K562 (cell line): ENCODE results near the gene NLRP6. TPM values are rescaled to one million over a fixed set of nuclear protein-coding genes. Genes with fewer than 3 reads are reported as not detected.

ENCODE experiments used
- ATAC-seq: fragments of 200-7000 bp; cut with Tn5 transposase; 3 replicates; pipeline ENCODE4 v1.9.1; 2020; ENCODE audit warnings: moderate library complexity
- BruUV-seq: library from RNA; stranded (reverse); fragments of 400-500 nt; replicated peaks from 2 replicates; lab custom pipeline; 2021; lab: Mats Ljungman, UMichigan
- CTCF ChIA-PET: fragments of 300-600 bp; formaldehyde crosslinking; extraction: SDS; loops from one replicate; lab custom pipeline; 2021; ENCODE audit warnings: low intra/inter-chr PET ratio; lab: Yijun Ruan, JAX
- POLR2A ChIA-PET: fragments of 300-600, 350-650 bp; sonication (Branson Sonifier 250); formaldehyde crosslinking; extraction: SDS; loops from one replicate; lab custom pipeline; 2021; ENCODE audit warnings: antibody characterized with exemption, inconsistent platforms; lab: Yijun Ruan, JAX
- DNase-seq, 4 experiments: peaks; one replicate each; pipeline versions ENCODE4 v3.0.0 to v3.0.0-alpha.2; 2011 to 2018; ENCODE audit warnings: low spot score in 3 of 4, mixed read lengths in 3 of 4; ENCODE audit errors: extremely low read depth in 1 of 4
- FAIRE-seq: peaks from 2 replicates; lab custom pipeline; 2011; peaks lifted over from hg19 to GRCh38; lab: Jason Lieb, UNC
- H2AFZ ChIP-seq: 2 replicates; pipeline ENCODE4 v1.6.0; 2011; ENCODE audit warnings: low read depth, low read length, control low read depth, inconsistent platforms
- H3K27ac ChIP-seq: fragments of 200-600 bp; 3 replicates; pipeline ENCODE4 v1.8.0; 2011; ENCODE audit warnings: low read depth, mild to moderate bottlenecking, control low read depth, inconsistent platforms, low read length, moderate library complexity, mixed read lengths; ENCODE audit errors: extremely low read depth
- H3K27me3 ChIP-seq, 2 experiments: fragments of 300-600 bp in 1 of 2; 2 replicates in 1 of 2; 3 replicates in 1 of 2; pipeline versions ENCODE4 v1.6.0 to v1.8.0; 2011; ENCODE audit warnings: inconsistent platforms in 2 of 2, low read length in 2 of 2, mild to moderate bottlenecking in 1 of 2, mixed read lengths in 1 of 2, moderate library complexity in 1 of 2; ENCODE audit not compliant: control insufficient read depth in 2 of 2, insufficient read depth in 2 of 2
- H3K36me3 ChIP-seq: fragments of 300-600 bp; 3 replicates; pipeline ENCODE4 v1.8.0; 2011; ENCODE audit warnings: mild to moderate bottlenecking, low read length, inconsistent platforms; ENCODE audit not compliant: control insufficient read depth, insufficient read depth
- H3K4me1 ChIP-seq, 2 experiments: fragments of 200-600 bp in 1 of 2; replicated peaks in 1 of 2; 2 replicates in 1 of 2; 3 replicates in 1 of 2; pipeline versions ENCODE4 v1.5.1 to v1.8.0; 2011; ENCODE audit warnings: inconsistent platforms in 2 of 2, low read length in 2 of 2, mild to moderate bottlenecking in 1 of 2, mixed read lengths in 1 of 2, moderate library complexity in 1 of 2; ENCODE audit not compliant: control insufficient read depth in 2 of 2, insufficient read depth in 2 of 2
- H3K4me2 ChIP-seq: 2 replicates; pipeline ENCODE4 v1.6.1; 2011; ENCODE audit warnings: low read length, control low read depth, inconsistent platforms, mixed read lengths; ENCODE audit not compliant: insufficient read depth
- H3K4me3 ChIP-seq: fragments of 200-600 bp; sonication (generic), shearing (Covaris generic); 2 replicates; pipeline ENCODE4 v1.5.1; 2016; ENCODE audit warnings: control low read depth, inconsistent platforms
- H3K79me2 ChIP-seq: fragments of 200-600 bp; 3 replicates; pipeline ENCODE4 v1.8.0; 2011; ENCODE audit warnings: low read length, inconsistent platforms; ENCODE audit not compliant: control insufficient read depth, insufficient read depth
- H3K9ac ChIP-seq, 2 experiments: 2 replicates each; pipeline versions ENCODE4 v1.6.0 to v1.6.1; 2011; ENCODE audit warnings: low read depth in 2 of 2, low read length in 2 of 2, control low read depth in 1 of 2, inconsistent platforms in 1 of 2, mild to moderate bottlenecking in 1 of 2, mixed read lengths in 1 of 2; ENCODE audit not compliant: insufficient read depth in 1 of 2
- H3K9me1 ChIP-seq: one replicate; pipeline ENCODE4 v1.6.0; 2011; ENCODE audit warnings: inconsistent platforms, mild to moderate bottlenecking, low read length, moderate library complexity; ENCODE audit not compliant: control insufficient read depth, insufficient read depth
- H3K9me3 ChIP-seq: replicated peaks from 2 replicates; pipeline ENCODE4 v1.5.1; 2011; ENCODE audit warnings: low read depth, low read length, inconsistent platforms; ENCODE audit not compliant: control insufficient read depth, insufficient read depth
- H4K20me1 ChIP-seq: replicated peaks from 2 replicates; pipeline ENCODE4 v1.6.1; 2011; ENCODE audit warnings: low read length, inconsistent platforms, mixed read lengths; ENCODE audit not compliant: control insufficient read depth, insufficient read depth
- CUX1 ChIP-seq: fragments of 200-800 bp; sonication (Bioruptor generic); IDR thresholded peaks from 2 replicates; pipeline ENCODE4 v1.6.1; 2016; ENCODE audit warnings: missing genetic modification characterization, missing compliant biosample characterization
- KLF16 ChIP-seq: IDR thresholded peaks from 2 replicates; pipeline ENCODE4 v1.6.1; 2016; ENCODE audit warnings: antibody characterized with exemption
- MAZ ChIP-seq, 2 experiments: fragments of 450-650 bp in 1 of 2; sonication (generic) in 1 of 2; formaldehyde crosslinking; IDR thresholded peaks in 1 of 2; conservative IDR thresholded peaks in 1 of 2; 2 replicates each; pipeline versions ENCODE4 v1.4.0 to v1.5.0; 2020; ENCODE audit warnings: mild to moderate bottlenecking in 1 of 2, missing genetic modification reagents in 1 of 2
- ZEB2 ChIP-seq: fragments of 450-650 bp; IDR thresholded peaks from 2 replicates; pipeline ENCODE4 v1.6.1; 2016
- ZNF318 ChIP-seq, 2 experiments: fragments of 450-650 bp; IDR thresholded peaks; 2 replicates each; pipeline ENCODE4 v1.6.1; 2016; ENCODE audit warnings: mild to moderate bottlenecking in 2 of 2, borderline replicate concordance in 1 of 2, low read depth in 1 of 2, moderate library complexity in 1 of 2
- WGBS: fragments of 100-300 bp; shearing (Covaris generic); methylation state at CpG from one replicate; pipeline ENCODE4 v1.1.6; 2016; ENCODE audit warnings: low coverage, mixed read lengths; ENCODE audit not compliant: insufficient coverage; ENCODE audit errors: missing lambda C conversion rate; 5-methylcytosine and 5-hydroxymethylcytosine counted together
- in situ Hi-C: fragments of 300-500 bp; cut with MboI; formaldehyde crosslinking; loops from 4 replicates; pipeline ENCODE4 v1.15.0; 2018; ENCODE audit warnings: inconsistent platforms, mixed read lengths
- intact Hi-C: fragments of 100-400 bp; cut with micrococcal nuclease; formaldehyde crosslinking; loops from 2 replicates; pipeline ENCODE4 v1.14.2; 2022
- polyA plus RNA-seq, 8 experiments: library from polyadenylated mRNA; depleted of rRNA in 4 of 8; stranded (reverse) in 5 of 8; unstranded in 3 of 8; fragments of >200 nt; fragmentation: Nextera tagmentation in 2 of 8; fragmentation: Illumina TruSeq in 1 of 8; extraction: Ambion mirVana in 2 of 8; extraction: Trizol in 1 of 8; gene quantifications; 2 replicates each; pipeline versions ENCODE4 v1.2.1 to v1.2.3, GENCODE V29; 2011 to 2014; ENCODE audit warnings: inconsistent platforms in 1 of 8, missing spikeins in 1 of 8
- total RNA-seq, 7 experiments: library from RNA; depleted of rRNA in 6 of 7; stranded (reverse); fragments of >200 nt in 6 of 7; fragmentation: Illumina TruSeq in 2 of 7; extraction: Trizol in 2 of 7; gene quantifications; 2 replicates each; pipeline versions ENCODE4 v1.2.1 to v1.2.3, GENCODE V29; 2011 to 2021; ENCODE audit warnings: low replicate concordance in 1 of 7

Gene NLRP6
- total and polyA plus RNA-seq, 9 of the 15 experiments (the other 6 are each of a cell fraction or from before 2014, with no cell fraction given) = 0.03 to 0.18 (median 0.15) TPM; not detected in 5

GRCh38 chr11:304915-305843 lies 27.0 kb downstream of the NLRP6 start:
- Histone ChIP-seq H3K27me3 (no peaks in the 10 kb centered on the region), H4K20me1 (no peaks in the 10 kb centered on the region), H3K79me2 (peaks cover 21% of the 10 kb centered on the region), H3K9ac (no peak overlapping the region; a peak in 1 of 4 replicates), H3K4me3 (no peak overlapping the region), H3K27ac (no peak overlapping the region), H3K9me3 (no peaks in the 10 kb centered on the region; the same call in 1 of the 2 replicates), H3K4me2 (no peak overlapping the region), H3K9me1 (no peaks in the 10 kb centered on the region), H3K36me3 (0 out of 3 replicates have a peak, but pooled peaks cover 3% of the 10 kb centered on the region), H2AFZ (peak overlapping the region; percentile 84), H3K4me1 (peaks cover 19 to 40% of the 10 kb centered on the region in 2 experiments)
- 42% methylated on average over 14 of the region's 19 CpGs for WGBS
- ATAC-seq (peak; percentile 63), DNase-seq (peak; percentile 56 to 79 (median 68)), FAIRE-seq (peak; percentile 11)
- intact Hi-C loops (loop anchor here (2.0 kb wide), 1 partner anchor 50 kb away; no protein-coding TSS in a partner anchor), in situ Hi-C loops (no loop called here)
- CTCF ChIA-PET = interaction anchor here (0.7 to 0.9 kb wide), 3 partner anchors 50 to 143 kb away, joined by 3 to 6 read pairs (median 4); no protein-coding TSS in a partner anchor
- POLR2A ChIA-PET = interaction anchor here (0.9 to 2.1 kb wide), 6 partner anchors 10 to 201 kb away, joined by 3 to 10 read pairs (median 4); partner anchors contain the start of genes BET1L and RIC8A
- no TSS peak for BruUV-seq
- TF ChIP-seq ZNF318 (IDR thresholded peaks at IDR 0.05; ENCODE audit: borderline replicate concordance in 1 of 2, low read depth in 1 of 2) = no peak
- TF ChIP-seq ZEB2 = no peak
- no peak for TF ChIP-seq CUX1 (CRISPR knock-in tag)
- peak; percentile 37; the same call in 1 of the 2 replicates for TF ChIP-seq KLF16
- peak in 1 of 2 experiments; percentile 51; a peak in 1 of 4 replicates for TF ChIP-seq MAZ (CRISPR knock-in tag; conservative IDR thresholded peaks at IDR 0.05 in 1 of 2, IDR thresholded peaks at IDR 0.05 in 1 of 2)
